ENCODE results near the gene TFF3. TPM values are rescaled to one million over a fixed set of nuclear protein-coding genes. Genes with fewer than 3 reads are reported as not detected.

Gene TFF3
- polyA plus RNA-seq, 1 donor from 2014 or later = not detected

DNA sequence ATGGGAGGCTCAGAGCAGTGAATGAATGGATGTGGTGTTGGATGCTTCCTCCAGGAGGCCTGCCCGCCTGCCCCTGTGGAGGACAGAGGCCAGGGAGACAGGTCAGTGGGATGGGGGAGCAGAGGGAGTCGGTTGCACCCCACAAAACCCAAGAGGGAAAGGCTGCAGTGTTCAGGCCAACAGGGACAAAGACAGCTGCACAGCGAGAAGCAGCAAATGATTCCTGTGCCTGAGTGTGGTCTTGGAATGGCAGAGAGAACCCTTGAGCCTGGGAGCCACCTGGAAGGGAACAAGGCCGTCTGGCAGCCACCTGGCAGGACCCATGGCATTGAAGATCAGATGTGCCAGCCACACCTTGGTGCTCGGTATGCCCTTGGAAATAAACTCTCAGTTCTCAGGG is 8.1 kb downstream of the TFF3 start:
- H3K27ac ChIP-seq (ENCODE audit: low read length) = no peak overlapping the region
- no peak overlapping the region for H3K4me3 ChIP-seq (ENCODE audit: low read length)
- no peaks in the 10 kb centered on the region for H3K79me2 ChIP-seq (replicated peaks; ENCODE audit: insufficient read depth, low read length)
- H2AFZ ChIP-seq (ENCODE audit: low read depth, low read length) = no peak overlapping the region
- H3K9me3 ChIP-seq (ENCODE audit: low read length) = no peaks in the 10 kb centered on the region
- TF ChIP-seq POLR2AphosphoS5 (IDR thresholded peaks at IDR 0.05) = no peak
- no peak for TF ChIP-seq TAF1 (IDR thresholded peaks at IDR 0.05; ENCODE audit: low read depth)
- TF ChIP-seq MXI1 (conservative IDR thresholded peaks at IDR 0.05; ENCODE audit: poor library complexity, severe bottlenecking) = no peak
- TF ChIP-seq, protein P1, sequence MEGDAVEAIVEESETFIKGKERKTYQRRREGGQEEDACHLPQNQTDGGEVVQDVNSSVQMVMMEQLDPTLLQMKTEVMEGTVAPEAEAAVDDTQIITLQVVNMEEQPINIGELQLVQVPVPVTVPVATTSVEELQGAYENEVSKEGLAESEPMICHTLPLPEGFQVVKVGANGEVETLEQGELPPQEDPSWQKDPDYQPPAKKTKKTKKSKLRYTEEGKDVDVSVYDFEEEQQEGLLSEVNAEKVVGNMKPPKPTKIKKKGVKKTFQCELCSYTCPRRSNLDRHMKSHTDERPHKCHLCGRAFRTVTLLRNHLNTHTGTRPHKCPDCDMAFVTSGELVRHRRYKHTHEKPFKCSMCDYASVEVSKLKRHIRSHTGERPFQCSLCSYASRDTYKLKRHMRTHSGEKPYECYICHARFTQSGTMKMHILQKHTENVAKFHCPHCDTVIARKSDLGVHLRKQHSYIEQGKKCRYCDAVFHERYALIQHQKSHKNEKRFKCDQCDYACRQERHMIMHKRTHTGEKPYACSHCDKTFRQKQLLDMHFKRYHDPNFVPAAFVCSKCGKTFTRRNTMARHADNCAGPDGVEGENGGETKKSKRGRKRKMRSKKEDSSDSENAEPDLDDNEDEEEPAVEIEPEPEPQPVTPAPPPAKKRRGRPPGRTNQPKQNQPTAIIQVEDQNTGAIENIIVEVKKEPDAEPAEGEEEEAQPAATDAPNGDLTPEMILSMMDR (IDR thresholded peaks at IDR 0.05; ENCODE audit: poor library complexity, severe bottlenecking) = no peak
- TF ChIP-seq, protein P2, sequence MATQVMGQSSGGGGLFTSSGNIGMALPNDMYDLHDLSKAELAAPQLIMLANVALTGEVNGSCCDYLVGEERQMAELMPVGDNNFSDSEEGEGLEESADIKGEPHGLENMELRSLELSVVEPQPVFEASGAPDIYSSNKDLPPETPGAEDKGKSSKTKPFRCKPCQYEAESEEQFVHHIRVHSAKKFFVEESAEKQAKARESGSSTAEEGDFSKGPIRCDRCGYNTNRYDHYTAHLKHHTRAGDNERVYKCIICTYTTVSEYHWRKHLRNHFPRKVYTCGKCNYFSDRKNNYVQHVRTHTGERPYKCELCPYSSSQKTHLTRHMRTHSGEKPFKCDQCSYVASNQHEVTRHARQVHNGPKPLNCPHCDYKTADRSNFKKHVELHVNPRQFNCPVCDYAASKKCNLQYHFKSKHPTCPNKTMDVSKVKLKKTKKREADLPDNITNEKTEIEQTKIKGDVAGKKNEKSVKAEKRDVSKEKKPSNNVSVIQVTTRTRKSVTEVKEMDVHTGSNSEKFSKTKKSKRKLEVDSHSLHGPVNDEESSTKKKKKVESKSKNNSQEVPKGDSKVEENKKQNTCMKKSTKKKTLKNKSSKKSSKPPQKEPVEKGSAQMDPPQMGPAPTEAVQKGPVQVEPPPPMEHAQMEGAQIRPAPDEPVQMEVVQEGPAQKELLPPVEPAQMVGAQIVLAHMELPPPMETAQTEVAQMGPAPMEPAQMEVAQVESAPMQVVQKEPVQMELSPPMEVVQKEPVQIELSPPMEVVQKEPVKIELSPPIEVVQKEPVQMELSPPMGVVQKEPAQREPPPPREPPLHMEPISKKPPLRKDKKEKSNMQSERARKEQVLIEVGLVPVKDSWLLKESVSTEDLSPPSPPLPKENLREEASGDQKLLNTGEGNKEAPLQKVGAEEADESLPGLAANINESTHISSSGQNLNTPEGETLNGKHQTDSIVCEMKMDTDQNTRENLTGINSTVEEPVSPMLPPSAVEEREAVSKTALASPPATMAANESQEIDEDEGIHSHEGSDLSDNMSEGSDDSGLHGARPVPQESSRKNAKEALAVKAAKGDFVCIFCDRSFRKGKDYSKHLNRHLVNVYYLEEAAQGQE (IDR thresholded peaks at IDR 0.05; ENCODE audit: borderline replicate concordance) = no peak
- no peak for TF ChIP-seq EZH2 (IDR thresholded peaks at IDR 0.05; ENCODE audit: borderline replicate concordance, insufficient read depth, low read length, poor library complexity, severe bottlenecking)
- TF ChIP-seq RAD21 (conservative IDR thresholded peaks at IDR 0.05) = no peak
- no peak for TF ChIP-seq SMC3 (conservative IDR thresholded peaks at IDR 0.05; ENCODE audit: poor library complexity)
- no peak for TF ChIP-seq EP300 (conservative IDR thresholded peaks at IDR 0.05; ENCODE audit: poor library complexity, severe bottlenecking)
- H3F3A ChIP-seq (ENCODE audit: insufficient read depth, low read length, poor library complexity, severe bottlenecking) = no peaks in the 10 kb centered on the region
- H3K9me2 ChIP-seq (ENCODE audit: insufficient read depth, low read length) = no peaks in the 10 kb centered on the region
- H3K9ac ChIP-seq (ENCODE audit: low read length) = no peak overlapping the region
- no peaks in the 10 kb centered on the region for H3K27me3 ChIP-seq (ENCODE audit: insufficient read depth, low read depth, low read length)
- no peak overlapping the region for H3K4me2 ChIP-seq (ENCODE audit: low read length)
- H4K20me1 ChIP-seq (ENCODE audit: insufficient read depth) = no peaks in the 10 kb centered on the region
- H3K36me3 ChIP-seq (ENCODE audit: insufficient read depth, low read length) = no peaks in the 10 kb centered on the region

DNA sequence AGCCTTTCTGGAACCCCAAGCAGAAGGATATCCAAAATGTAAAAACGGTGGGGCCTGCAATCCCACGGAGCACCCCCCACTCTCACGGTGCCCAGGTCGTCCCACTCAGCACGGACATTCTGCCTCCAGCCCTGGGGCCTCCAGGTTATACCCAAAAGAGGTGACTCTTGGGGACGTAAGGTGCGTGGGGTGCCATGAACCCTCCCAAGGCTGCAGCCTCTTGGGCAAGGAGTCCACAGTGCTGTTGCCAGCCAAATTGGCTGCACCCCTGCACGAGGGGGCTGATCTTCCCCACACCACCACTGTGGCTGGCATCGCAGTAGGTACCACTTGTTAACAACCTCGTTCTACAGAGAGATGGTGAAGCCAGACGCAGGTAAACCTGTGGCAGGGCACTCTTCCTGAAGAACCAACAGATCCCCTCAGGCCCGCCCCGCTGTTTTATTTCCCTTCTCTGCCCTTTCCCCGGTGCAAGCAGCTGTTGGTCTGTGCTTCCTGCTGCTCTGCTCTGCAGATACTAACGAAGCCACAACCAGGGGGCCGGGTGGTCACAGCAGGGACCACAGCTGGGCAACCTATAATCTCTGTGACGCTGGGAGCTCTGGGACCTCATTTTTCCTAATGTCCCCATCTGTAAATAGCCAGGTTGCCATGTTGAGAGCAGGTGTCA is 8.7 kb downstream of the TFF3 start:
- TF ChIP-seq EP300 (conservative IDR thresholded peaks at IDR 0.05; ENCODE audit: poor library complexity, severe bottlenecking) (no peak), POLR2AphosphoS5 (IDR thresholded peaks at IDR 0.05) (no peak), TAF1 (IDR thresholded peaks at IDR 0.05; ENCODE audit: low read depth) (no peak), EZH2 (IDR thresholded peaks at IDR 0.05; ENCODE audit: borderline replicate concordance, insufficient read depth, low read length, poor library complexity, severe bottlenecking) (no peak), RAD21 (conservative IDR thresholded peaks at IDR 0.05) (no peak), SMC3 (conservative IDR thresholded peaks at IDR 0.05; ENCODE audit: poor library complexity) (no peak), MXI1 (conservative IDR thresholded peaks at IDR 0.05; ENCODE audit: poor library complexity, severe bottlenecking) (no peak)
- TF ChIP-seq, protein P1 (IDR thresholded peaks at IDR 0.05; ENCODE audit: poor library complexity, severe bottlenecking) = no peak
- TF ChIP-seq, protein P2 (IDR thresholded peaks at IDR 0.05; ENCODE audit: borderline replicate concordance) = no peak

More for the DNA sequence above, 8.7 kb downstream of the TFF3 start:
- Histone ChIP-seq H3K27me3 (ENCODE audit: insufficient read depth, low read depth, low read length) (no peaks in the 10 kb centered on the region), H3K79me2 (replicated peaks; ENCODE audit: insufficient read depth, low read length) (no peaks in the 10 kb centered on the region), H2AFZ (ENCODE audit: low read depth, low read length) (no peak overlapping the region), H3K4me2 (ENCODE audit: low read length) (no peak overlapping the region), H3F3A (ENCODE audit: insufficient read depth, low read length, poor library complexity, severe bottlenecking) (no peaks in the 10 kb centered on the region), H3K36me3 (ENCODE audit: insufficient read depth, low read length) (no peaks in the 10 kb centered on the region), H3K9me2 (ENCODE audit: insufficient read depth, low read length) (no peaks in the 10 kb centered on the region), H3K9me3 (ENCODE audit: low read length) (no peaks in the 10 kb centered on the region), H3K9ac (ENCODE audit: low read length) (no peak overlapping the region), H3K4me3 (ENCODE audit: low read length) (no peak overlapping the region), H3K27ac (ENCODE audit: low read length) (no peak overlapping the region), H4K20me1 (ENCODE audit: insufficient read depth) (no peaks in the 10 kb centered on the region)

Measured in neural cell (in vitro differentiated cells).